OCI-LY3 (cell line): ENCODE results near the gene DCC.

Source experiments
- CTCF ChIP-seq: fragments of 200-600, 300-600 bp; sonication (generic); IDR thresholded peaks from 2 replicates; pipeline ENCODE4 v1.5.1; 2014; ENCODE audit warnings: antibody characterized with exemption, low read length, low read depth
- EZH2phosphoT487 ChIP-seq: fragments of 200-600 bp; shearing (Covaris generic); IDR thresholded peaks from 2 replicates; pipeline ENCODE4 v1.6.1; 2018; ENCODE audit warnings: antibody characterized with exemption, mixed run types, low read depth

GRCh38 chr18:53131001-53131400 lies 791.0 kb downstream of the DCC start:
- TF ChIP-seq CTCF (no peak), EZH2phosphoT487 (no peak)
